Tibial nerve (tissue), 4 donors: Measurements from ENCODE around the gene ARHGAP26. TPM values are rescaled to one million over a fixed set of nuclear protein-coding genes. Genes with fewer than 3 reads are reported as not detected.

Experiments
- DNase-seq, 2 donors: peaks; one replicate each; pipeline ENCODE4 v3.0.0-alpha.2; 2019; ENCODE audit warnings: low spot score in 2 of 2
- H3K27ac ChIP-seq, 4 donors: fragments of 200-600 bp; sonication (generic) in 3 of 4; one replicate each; pipeline ENCODE4 v1.5.1; 2017 to 2019; ENCODE audit warnings: mild to moderate bottlenecking in 1 of 4
- H3K27me3 ChIP-seq, 2 donors: fragments of 200-600 bp; sonication (generic) in 1 of 2; one replicate each; pipeline versions ENCODE4 v1.5.1 to v1.6.0; 2017 to 2019
- H3K36me3 ChIP-seq, 3 donors: fragments of 200-600 bp; sonication (generic); one replicate each; pipeline ENCODE4 v1.5.1; 2018 to 2019
- H3K4me1 ChIP-seq, 4 donors: fragments of 200-600 bp; sonication (generic) in 3 of 4; one replicate each; pipeline ENCODE4 v1.5.1; 2017 to 2019
- H3K4me3 ChIP-seq, 4 donors: fragments of 200-600 bp; sonication (generic) in 3 of 4; one replicate each; pipeline ENCODE4 v1.5.1; 2017 to 2019; ENCODE audit warnings: mild to moderate bottlenecking in 1 of 4, moderate library complexity in 1 of 4
- H3K9me3 ChIP-seq, 4 donors: fragments of 200-600 bp; sonication (generic) in 3 of 4; one replicate each; pipeline ENCODE4 v1.5.1; 2017 to 2019
- EP300 ChIP-seq, 2 donors: sonication (generic); formaldehyde crosslinking; IDR thresholded peaks; one replicate each; pipeline ENCODE4 v1.6.1; 2017; ENCODE audit warnings: antibody characterized with exemption in 2 of 2, mild to moderate bottlenecking in 1 of 2
- POLR2A ChIP-seq, 2 donors: fragments of 450-650 bp; IDR thresholded peaks; one replicate each; pipeline ENCODE4 v1.6.1; 2017; ENCODE audit warnings: antibody characterized with exemption in 2 of 2, mild to moderate bottlenecking in 2 of 2, moderate library complexity in 2 of 2
- WGBS, 2 donors: methylation state at CpG; one replicate each; pipeline ENCODE4 v1.1.5; 2018; 5-methylcytosine and 5-hydroxymethylcytosine counted together
- total RNA-seq, 4 donors: library from RNA; depleted of rRNA; stranded (reverse); fragments of >200 nt; gene quantifications; one replicate each; pipeline ENCODE4 v1.1.0, GENCODE V29; 2016
- TF ChIP-seq, protein P1 (sequence below), 5 experiments: fragments of 200-600 bp in 3 of 5; fragments of 450-650 bp in 2 of 5; sonication (generic) in 3 of 5; IDR thresholded peaks; one replicate each; pipeline ENCODE4 v1.5.1; 2016 to 2019; ENCODE audit warnings: antibody characterized with exemption in 5 of 5, mild to moderate bottlenecking in 3 of 5, moderate library complexity in 2 of 5

ARHGAP26 gene
- total RNA-seq, 4 donors from 2014 or later: 33.7 to 77.8 (median 57.8) TPM

- H3K4me3 ChIP-seq: no peak overlapping the region
- H3K27me3 ChIP-seq: no peaks in the 10 kb centered on the region
- WGBS, 2 donors: 84 to 89% methylated on average over 3 of the region's 3 CpGs
- H3K36me3 ChIP-seq: no peaks in the 10 kb centered on the region
- H3K27ac ChIP-seq: peak overlapping the region in 1 of 4 donors; percentile 17
- peaks cover 0 to 15% (median 0%) of the 10 kb centered on the region in 4 donors for H3K4me1 ChIP-seq
- TF ChIP-seq POLR2A (IDR thresholded peaks at IDR 0.05) (no peak), EP300 (IDR thresholded peaks at IDR 0.05) (no peak)
- TF ChIP-seq, protein P1, sequence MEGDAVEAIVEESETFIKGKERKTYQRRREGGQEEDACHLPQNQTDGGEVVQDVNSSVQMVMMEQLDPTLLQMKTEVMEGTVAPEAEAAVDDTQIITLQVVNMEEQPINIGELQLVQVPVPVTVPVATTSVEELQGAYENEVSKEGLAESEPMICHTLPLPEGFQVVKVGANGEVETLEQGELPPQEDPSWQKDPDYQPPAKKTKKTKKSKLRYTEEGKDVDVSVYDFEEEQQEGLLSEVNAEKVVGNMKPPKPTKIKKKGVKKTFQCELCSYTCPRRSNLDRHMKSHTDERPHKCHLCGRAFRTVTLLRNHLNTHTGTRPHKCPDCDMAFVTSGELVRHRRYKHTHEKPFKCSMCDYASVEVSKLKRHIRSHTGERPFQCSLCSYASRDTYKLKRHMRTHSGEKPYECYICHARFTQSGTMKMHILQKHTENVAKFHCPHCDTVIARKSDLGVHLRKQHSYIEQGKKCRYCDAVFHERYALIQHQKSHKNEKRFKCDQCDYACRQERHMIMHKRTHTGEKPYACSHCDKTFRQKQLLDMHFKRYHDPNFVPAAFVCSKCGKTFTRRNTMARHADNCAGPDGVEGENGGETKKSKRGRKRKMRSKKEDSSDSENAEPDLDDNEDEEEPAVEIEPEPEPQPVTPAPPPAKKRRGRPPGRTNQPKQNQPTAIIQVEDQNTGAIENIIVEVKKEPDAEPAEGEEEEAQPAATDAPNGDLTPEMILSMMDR (IDR thresholded peaks at IDR 0.05): no peak
- peaks cover 0 to 6% (median 0%) of the 10 kb centered on the region in 4 donors for H3K9me3 ChIP-seq
- no peak for DNase-seq
These were observed 435.2 kb downstream of the ARHGAP26 start for GRCh38 chr5:143205386-143205785.

DNA sequence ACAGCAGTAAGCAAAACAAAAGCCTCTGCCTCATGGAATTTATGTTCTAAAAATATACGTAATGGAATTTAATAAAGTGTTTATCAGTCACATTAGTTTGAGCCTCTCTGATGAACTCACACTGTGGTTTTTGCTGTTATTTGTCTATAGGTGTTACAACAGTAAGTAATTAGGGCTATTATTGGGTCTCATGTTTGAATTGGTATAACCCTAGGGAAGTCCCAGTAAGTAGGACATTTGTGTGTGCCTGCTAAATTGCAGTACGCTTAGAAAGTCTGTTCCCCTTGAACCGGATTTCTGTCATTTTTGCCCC is 435.7 kb downstream of the ARHGAP26 start:
- Histone ChIP-seq H3K4me1 (peaks cover 0 to 15% (median 0%) of the 10 kb centered on the region in 4 donors), H3K4me3 (no peak overlapping the region), H3K27ac (no peak overlapping the region), H3K9me3 (peaks cover 0 to 6% (median 0%) of the 10 kb centered on the region in 4 donors), H3K36me3 (no peaks in the 10 kb centered on the region), H3K27me3 (no peaks in the 10 kb centered on the region)
- 86 to 87% methylated on average over 3 of the region's 3 CpGs for WGBS, 2 donors
- no peak for TF ChIP-seq EP300 (IDR thresholded peaks at IDR 0.05)
- DNase-seq: no peak

- WGBS, 2 donors: 88 to 91% methylated on average over 19 of the region's 19 CpGs
- Histone ChIP-seq H3K4me3 (no peak overlapping the region), H3K27ac (no peak overlapping the region), H3K36me3 (no peaks in the 10 kb centered on the region), H3K27me3 (no peaks in the 10 kb centered on the region), H3K9me3 (peaks cover 0 to 6% (median 0%) of the 10 kb centered on the region in 4 donors), H3K4me1 (peaks cover 0 to 15% (median 0%) of the 10 kb centered on the region in 4 donors)
- TF ChIP-seq EP300 (IDR thresholded peaks at IDR 0.05) (no peak), POLR2A (IDR thresholded peaks at IDR 0.05) (no peak)
- TF ChIP-seq, protein P1 (IDR thresholded peaks at IDR 0.05): no peak
- DNase-seq: no peak
These were observed 436.2 kb downstream of the ARHGAP26 start for GRCh38 chr5:143206196-143207053.

DNA sequence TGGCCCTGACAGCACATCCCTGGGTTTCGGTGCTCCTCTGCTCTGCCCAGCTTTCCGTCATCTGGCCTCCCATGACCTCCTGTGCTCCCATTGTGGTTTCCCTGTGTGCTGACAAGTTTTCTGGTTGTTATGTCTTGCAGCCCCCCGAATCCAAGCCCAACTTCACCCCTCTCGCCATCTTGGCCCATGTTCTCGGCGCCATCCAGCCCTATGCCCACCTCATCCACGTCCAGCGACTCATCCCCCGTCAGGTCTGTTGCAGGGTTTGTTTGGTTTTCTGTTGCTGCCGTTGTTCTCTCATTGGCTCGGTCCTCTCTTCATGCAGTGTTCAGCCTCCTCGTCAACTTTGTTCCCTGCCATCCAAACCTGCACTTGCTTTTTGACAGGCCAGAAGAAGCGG is 436.9 kb downstream of the ARHGAP26 start:
- 97 to 98% methylated on average over 13 of the region's 13 CpGs for WGBS, 2 donors
- H3K4me3 ChIP-seq: no peak overlapping the region
- TF ChIP-seq POLR2A (IDR thresholded peaks at IDR 0.05): no peak
- no peak for TF ChIP-seq EP300 (IDR thresholded peaks at IDR 0.05)
- TF ChIP-seq, protein P1 (IDR thresholded peaks at IDR 0.05): no peak

DNA sequence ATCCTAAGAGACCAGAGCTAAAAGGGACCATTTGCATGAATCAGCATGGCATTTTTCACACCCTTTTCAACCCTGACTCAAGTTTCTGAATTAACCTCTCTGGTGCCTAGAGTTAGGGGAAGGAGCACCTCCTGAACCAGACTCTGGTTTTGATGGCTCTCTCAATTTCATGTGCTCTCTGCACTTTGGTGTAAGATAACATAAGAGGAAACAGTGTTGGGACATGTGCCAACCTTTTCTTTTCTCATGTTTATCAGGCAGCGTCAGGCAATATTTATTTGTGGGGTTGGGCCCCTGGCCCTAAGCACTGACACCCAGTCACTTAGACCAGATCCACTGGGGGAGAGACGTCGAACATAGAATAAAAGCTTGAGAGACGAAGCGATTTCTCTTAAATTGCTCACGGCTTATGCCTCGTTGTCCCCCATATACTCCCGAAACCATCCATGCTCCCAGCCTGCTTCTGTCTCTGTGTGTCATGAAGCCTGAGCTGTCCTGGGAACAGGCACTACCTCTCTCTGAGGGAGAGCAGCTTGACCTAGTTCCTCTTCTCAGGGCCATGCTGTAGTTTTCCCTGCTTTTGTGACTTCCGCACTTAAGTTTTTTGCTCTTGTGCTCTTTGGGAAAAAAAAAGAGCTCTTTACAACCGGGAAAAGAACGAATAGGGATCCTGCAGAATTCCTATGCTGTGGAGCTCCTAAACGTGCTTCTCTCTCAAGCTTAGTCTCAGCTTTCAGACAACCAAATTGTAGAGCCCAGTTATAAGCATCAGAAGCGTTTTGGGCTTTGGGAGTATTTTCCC is 437.6 kb downstream of the ARHGAP26 start:
- Histone ChIP-seq H3K4me3 (no peak overlapping the region), H3K27me3 (no peaks in the 10 kb centered on the region), H3K36me3 (no peaks in the 10 kb centered on the region), H3K4me1 (peaks cover 0 to 20% (median 0%) of the 10 kb centered on the region in 4 donors), H3K27ac (peak overlapping the region in 2 of 4 donors; percentile 0 to 39), H3K9me3 (no peaks in the 10 kb centered on the region)
- TF ChIP-seq POLR2A (IDR thresholded peaks at IDR 0.05) (no peak), EP300 (IDR thresholded peaks at IDR 0.05) (no peak)
- TF ChIP-seq, protein P1 (IDR thresholded peaks at IDR 0.05): no peak
- DNase-seq: no peak
- WGBS, 2 donors: 68 to 72% methylated on average over 13 of the region's 13 CpGs

More for the DNA sequence above, 436.9 kb downstream of the ARHGAP26 start:
- Histone ChIP-seq H3K9me3 (peaks cover 0 to 6% (median 0%) of the 10 kb centered on the region in 4 donors), H3K27me3 (no peaks in the 10 kb centered on the region), H3K27ac (no peak overlapping the region), H3K4me1 (peaks cover 0 to 15% (median 0%) of the 10 kb centered on the region in 4 donors), H3K36me3 (no peaks in the 10 kb centered on the region)
- DNase-seq: no peak
